K562 (cell line): Measurements from ENCODE around the gene KAZN. TPM values are rescaled to one million over a fixed set of nuclear protein-coding genes. Genes with fewer than 3 reads are reported as not detected.

Experiments used
- ARID3A ChIP-seq: IDR thresholded peaks from 2 replicates; pipeline ENCODE4 v1.6.1; 2012; ENCODE audit warnings: low read depth, low read length, improper control_type of control experiment, borderline replicate concordance
- ARNT ChIP-seq, 2 experiments: fragments of 450-650 bp; IDR thresholded peaks; 2 replicates each; pipeline ENCODE4 v1.6.1; 2016; ENCODE audit warnings: mild to moderate bottlenecking in 1 of 2
- CBX8 ChIP-seq: fragments of 200-600 bp; sonication (generic); IDR thresholded peaks from 2 replicates; pipeline ENCODE4 v1.6.1; 2012; ENCODE audit warnings: borderline replicate concordance, mixed run types, low read depth, mild to moderate bottlenecking, moderate library complexity, mixed read lengths, low read length, control low read depth, inconsistent platforms; ENCODE audit not compliant: poor library complexity, severe bottlenecking; ENCODE audit errors: extremely low read depth
- CHD2 ChIP-seq: IDR thresholded peaks from 2 replicates; pipeline ENCODE4 v1.6.1; 2011; ENCODE audit warnings: low read depth, low read length
- DMBX1 ChIP-seq: fragments of 250-450 bp; sonication (Bioruptor Pico); IDR thresholded peaks from 2 replicates; pipeline ENCODE4 v1.8.0; 2022; ENCODE audit warnings: inconsistent platforms, mild to moderate bottlenecking, moderate library complexity, borderline replicate concordance
- SMAD3 ChIP-seq: fragments of 450-650 bp; formaldehyde crosslinking; conservative IDR thresholded peaks from 2 replicates; pipeline ENCODE4 v1.4.0; 2020; ENCODE audit warnings: mild to moderate bottlenecking
- ZNF445 ChIP-seq: fragments of 250-450 bp; sonication (Bioruptor Pico); IDR thresholded peaks from 2 replicates; pipeline ENCODE4 v1.4.0; 2020; ENCODE audit warnings: low read depth, mild to moderate bottlenecking, moderate library complexity
- ZNF507 ChIP-seq: conservative IDR thresholded peaks from 2 replicates; pipeline ENCODE4 v1.6.1; 2017; ENCODE audit warnings: missing genetic modification characterization, missing compliant biosample characterization
- polyA plus RNA-seq, 8 experiments: library from polyadenylated mRNA; depleted of rRNA in 4 of 8; stranded (reverse) in 5 of 8; unstranded in 3 of 8; fragments of >200 nt; fragmentation: Nextera tagmentation in 2 of 8; fragmentation: Illumina TruSeq in 1 of 8; extraction: Ambion mirVana in 2 of 8; extraction: Trizol in 1 of 8; gene quantifications; 2 replicates each; pipeline versions ENCODE4 v1.2.1 to v1.2.3, GENCODE V29; 2011 to 2014; ENCODE audit warnings: inconsistent platforms in 1 of 8, missing spikeins in 1 of 8
- total RNA-seq, 7 experiments: library from RNA; depleted of rRNA in 6 of 7; stranded (reverse); fragments of >200 nt in 6 of 7; fragmentation: Illumina TruSeq in 2 of 7; extraction: Trizol in 2 of 7; gene quantifications; 2 replicates each; pipeline versions ENCODE4 v1.2.1 to v1.2.3, GENCODE V29; 2011 to 2021; ENCODE audit warnings: low replicate concordance in 1 of 7

Gene KAZN
- total and polyA plus RNA-seq, 9 of the 15 experiments (the other 6 are each of a cell fraction or from before 2014, with no cell fraction given), result 2.1 to 21.6 (median 5.4) TPM

DNA sequence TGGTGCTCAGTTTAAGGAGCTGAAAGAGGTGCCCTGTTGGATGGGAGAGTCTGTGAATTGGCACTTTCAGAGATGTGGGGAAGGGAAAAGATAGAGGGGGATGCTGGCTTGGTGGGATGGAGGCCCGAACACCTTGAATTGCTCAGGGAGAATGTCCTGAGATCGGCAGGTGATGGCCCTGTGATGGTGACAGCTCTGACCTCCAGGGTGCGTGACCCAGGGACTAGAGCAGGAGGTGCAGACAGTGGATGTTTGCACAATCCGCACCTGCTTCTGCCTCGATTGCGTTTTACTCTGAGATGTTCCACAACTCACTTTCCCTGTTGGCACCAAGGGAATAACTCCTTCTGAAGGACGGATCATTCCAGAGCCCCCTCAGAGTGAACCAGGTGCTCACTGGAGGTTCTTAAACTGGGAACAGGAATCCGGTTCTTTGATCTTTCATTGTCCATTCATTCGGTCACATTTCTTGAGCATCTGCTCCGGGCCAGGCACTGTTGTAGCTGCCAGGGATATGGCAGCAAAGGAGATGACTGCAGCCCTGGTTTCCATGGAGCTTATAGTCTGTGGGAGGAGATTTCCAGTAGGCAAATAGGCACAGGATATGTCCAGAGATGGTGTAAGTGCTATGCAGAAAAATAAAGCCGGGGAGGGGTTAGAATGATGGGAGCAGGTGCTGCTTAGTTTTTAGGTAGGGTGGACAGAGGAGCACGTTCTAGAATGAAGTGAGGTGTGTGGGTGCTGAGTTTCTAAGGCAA is 328.5 kb downstream of the KAZN start (continued):
- no peak for TF ChIP-seq ARID3A
- no peak for TF ChIP-seq ARNT (IDR thresholded peaks at IDR 0.05)
- no peak for TF ChIP-seq DMBX1 (CRISPR knock-in tag)
- TF ChIP-seq CBX8, result no peak
- TF ChIP-seq CHD2, result no peak
- no peak for TF ChIP-seq ZNF445
- no peak for TF ChIP-seq SMAD3 (CRISPR knock-in tag)
- no peak for TF ChIP-seq ZNF507 (tag)
